Fibroblast of peridontal ligament (primary cell): Measurements from ENCODE around the gene PRX.
"Not testable (repeated sequence)": the region's sequence is repeated elsewhere in the genome, so short reads cannot be mapped to it uniquely, and the experiment has no call there.

Experiments
- DNase-seq: peaks from one replicate; pipeline ENCODE4 v3.0.0-alpha.2; 2010; ENCODE audit errors: extremely low read depth

The PRX gene

GRCh38 chr19:40416918-40417642 is 3.9 kb upstream of the PRX start:
- DNase-seq, result peak; percentile 21

GRCh38 chr19:40415768-40416167 is 2.6 kb upstream of the PRX start:
- DNase-seq, result no peak

- DNase-seq, result no peak
These were observed 1.7 kb upstream of the PRX start for GRCh38 chr19:40414542-40415535.

GRCh38 chr19:40412866-40413265 is 312 bp downstream of the PRX start:
- no peak for DNase-seq

- DNase-seq, result no peak
These were observed 1.1 kb downstream of the PRX start for GRCh38 chr19:40411958-40412499.

GRCh38 chr19:40411125-40411842 is 1.9 kb downstream of the PRX start:
- no peak for DNase-seq

- no peak for DNase-seq
These were observed 3.2 kb downstream of the PRX start for GRCh38 chr19:40410030-40410389.

GRCh38 chr19:40408598-40408925 is 4.6 kb downstream of the PRX start:
- not testable (repeated sequence) for DNase-seq

- DNase-seq, result no peak
These were observed 5.2 kb downstream of the PRX start for GRCh38 chr19:40407714-40408597.

- peak; percentile 81 for DNase-seq
These were observed 9.8 kb downstream of the PRX start for GRCh38 chr19:40403262-40403984.

GRCh38 chr19:40400559-40400958 is 12.6 kb downstream of the PRX start:
- DNase-seq, result peak; percentile 34

GRCh38 chr19:40398417-40399131 is 14.6 kb downstream of the PRX start:
- no peak for DNase-seq

- DNase-seq, result no peak
These were observed 15.6 kb downstream of the PRX start for GRCh38 chr19:40397568-40397906.

- DNase-seq, result no peak
These were observed 16.2 kb downstream of the PRX start for GRCh38 chr19:40396886-40397567.

GRCh38 chr19:40395956-40396355 is 17.2 kb downstream of the PRX start:
- DNase-seq, result no peak

- DNase-seq, result no peak
These were observed 18.4 kb downstream of the PRX start for GRCh38 chr19:40394816-40395210.

GRCh38 chr19:40393894-40394815 is 19.0 kb downstream of the PRX start:
- no peak for DNase-seq

- DNase-seq, result no peak
These were observed 20.2 kb downstream of the PRX start for GRCh38 chr19:40392894-40393517.
